ENCODE results near the gene SMIM22. TPM values are rescaled to one million over a fixed set of nuclear protein-coding genes. Genes with fewer than 3 reads are reported as not detected.

Gene SMIM22
- total and polyA plus RNA-seq, 12 donors = 0.73 TPM; not detected in 11

- TF ChIP-seq CTCF (IDR thresholded peaks at IDR 0.05) = no peak
- Histone ChIP-seq H3K9me3 (no peaks in the 10 kb centered on the region), H3K27me3 (no peaks in the 10 kb centered on the region), H3K36me3 (peaks cover 0 to 3% (median 0%) of the 10 kb centered on the region in 9 donors), H3K4me1 (no peaks in the 10 kb centered on the region), H3K27ac (no peak overlapping the region), H3K4me3 (no peak overlapping the region)
- WGBS, 2 donors = 67 to 68% methylated on average over 10 of the region's 10 CpGs
- ATAC-seq (no peak), DNase-seq (no peak)
- intact Hi-C loops (cut with DNase I) = no loop called here
Measured at GRCh38 chr16:4790871-4791270, 4.3 kb upstream of the SMIM22 start.

- no peaks in the 10 kb centered on the region for H3K27me3 ChIP-seq
- H3K27ac ChIP-seq = no peak overlapping the region
- H3K9me3 ChIP-seq = no peaks in the 10 kb centered on the region
- no peak overlapping the region for H3K4me3 ChIP-seq
- H3K4me1 ChIP-seq = no peaks in the 10 kb centered on the region
- 73 to 74% methylated on average over 13 of the region's 13 CpGs for WGBS, 2 donors
- no peak for DNase-seq
- no peak for ATAC-seq
- peaks cover 0 to 24% (median 8%) of the 10 kb centered on the region in 9 donors for H3K36me3 ChIP-seq
- no peak for TF ChIP-seq CTCF (IDR thresholded peaks at IDR 0.05)
- intact Hi-C loops (cut with DNase I) = no loop called here
Measured at GRCh38 chr16:4792951-4793513, 2.1 kb upstream of the SMIM22 start.

- Histone ChIP-seq H3K9me3 (no peaks in the 10 kb centered on the region), H3K27me3 (no peaks in the 10 kb centered on the region), H3K36me3 (peaks cover 0 to 44% (median 19%) of the 10 kb centered on the region in 9 donors), H3K27ac (no peak overlapping the region), H3K4me3 (no peak overlapping the region), H3K4me1 (peaks cover 0 to 12% (median 10%) of the 10 kb centered on the region in 9 donors)
- DNase-seq = no peak
- no peak for TF ChIP-seq CTCF (IDR thresholded peaks at IDR 0.05)
- intact Hi-C loops (cut with DNase I) = loop anchor here in 1 of 10 donors (5.0 kb wide), 1 partner anchor 59 kb away; no protein-coding TSS in a partner anchor
- 94 to 95% methylated on average over 30 of the region's 30 CpGs for WGBS, 2 donors
- no peak for ATAC-seq
Measured at GRCh38 chr16:4795828-4796572, 831 bp downstream of the SMIM22 start.

- Histone ChIP-seq H3K4me3 (no peak overlapping the region), H3K9me3 (no peaks in the 10 kb centered on the region), H3K27ac (no peak overlapping the region), H3K4me1 (peaks cover 0 to 22% (median 20%) of the 10 kb centered on the region in 9 donors), H3K27me3 (no peaks in the 10 kb centered on the region), H3K36me3 (peaks cover 0 to 44% (median 19%) of the 10 kb centered on the region in 9 donors)
- DNase-seq = no peak
- TF ChIP-seq CTCF (IDR thresholded peaks at IDR 0.05) = no peak
- no peak for ATAC-seq
- intact Hi-C loops (cut with DNase I) = loop anchor here in 1 of 10 donors (5.0 kb wide), 1 partner anchor 60 kb away; no protein-coding TSS in a partner anchor
- WGBS, 2 donors = 88% methylated on average over 21 of the region's 21 CpGs
Measured at GRCh38 chr16:4796982-4797804, 2.0 kb downstream of the SMIM22 start.

Data from heart right ventricle (tissue), 16 donors.